IMR-90 (cell line): Measurements from ENCODE around the gene SERPINA12.

ENCODE experiments used
- CTCF ChIP-seq: conservative IDR thresholded peaks from 2 replicates; pipeline ENCODE4 v1.5.1; 2012; ENCODE audit warnings: mild to moderate bottlenecking, low read depth, low read length, improper control_type of control experiment
- POLR2A ChIP-seq: IDR thresholded peaks from 2 replicates; pipeline ENCODE4 v1.6.1; 2012; ENCODE audit warnings: mild to moderate bottlenecking, low read depth, low read length

- TF ChIP-seq CTCF (no peak), POLR2A (no peak)
Observed at GRCh38 chr14:94462763-94463572, 46.3 kb downstream of the SERPINA12 start.
